Hippocampal formation (tissue), 2 donors: ENCODE data around the gene PON1.

ENCODE experiments used
- DNase-seq, 2 donors: peaks; one replicate each; lab custom pipeline; 2025; lab: John Stamatoyannopoulos, UW

The PON1 gene

DNA sequence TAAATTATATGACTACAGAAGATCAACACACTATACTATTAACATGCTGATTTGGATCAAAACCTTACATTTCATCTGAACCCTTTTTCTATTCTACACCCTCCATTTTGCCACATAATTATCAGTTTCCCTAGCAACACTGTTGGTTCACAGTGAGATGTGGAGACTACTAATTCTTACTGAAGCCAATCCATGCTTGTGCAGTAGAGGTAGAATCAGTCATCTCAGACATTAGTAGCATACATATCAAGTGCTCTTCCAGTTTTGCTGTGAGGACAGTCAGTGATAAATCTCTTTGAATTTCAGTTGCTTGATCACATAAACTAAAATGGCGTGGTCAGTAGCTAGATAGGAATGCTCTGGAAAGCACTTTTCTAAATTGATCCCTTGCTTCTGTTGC is 70.3 kb downstream of the PON1 start:
- DNase-seq, result no peak

DNA sequence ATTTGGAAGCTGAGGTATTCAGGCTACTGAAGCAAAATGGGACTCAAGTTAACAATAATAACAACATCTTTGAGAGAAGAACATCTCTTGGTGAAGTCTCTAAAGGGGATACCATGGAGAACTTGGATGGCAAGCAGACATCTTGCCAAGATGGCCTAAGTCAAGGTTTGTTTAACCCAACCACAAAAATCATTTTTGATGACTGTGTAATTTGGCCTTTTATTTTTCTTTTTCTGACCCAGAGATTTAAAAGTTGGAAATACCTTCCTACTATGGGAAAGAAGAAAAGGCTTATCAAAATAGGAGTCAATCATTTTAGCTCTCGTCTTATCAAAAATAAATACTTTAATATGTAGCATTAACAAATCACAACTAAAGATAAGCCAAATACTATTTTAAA is 72.4 kb downstream of the PON1 start:
- no peak for DNase-seq

DNA sequence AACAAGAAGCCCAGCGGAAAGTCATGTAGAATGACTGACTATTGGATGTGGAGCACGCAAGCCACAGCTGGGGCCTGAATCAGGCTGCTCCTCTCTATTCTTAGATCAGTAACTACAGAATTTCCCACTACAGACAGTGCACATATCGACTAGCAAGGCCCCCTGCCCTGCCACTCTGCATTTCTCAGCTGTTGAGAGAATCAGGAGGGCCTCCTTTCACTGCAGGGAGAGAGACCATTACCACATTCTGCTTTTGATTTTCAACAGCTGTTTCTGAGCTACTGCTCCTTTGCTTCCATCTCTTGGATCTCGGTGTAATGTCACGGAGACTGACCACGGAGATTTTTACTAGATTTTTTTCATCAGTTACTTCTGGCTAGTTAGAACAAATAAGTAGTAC is 73.8 kb downstream of the PON1 start:
- DNase-seq, result no peak
